Stimulated activated CD4-positive, alpha-beta T cell treated with anti-CD3 and anti-CD28 coated beads, Interleukin-15, amount 100 ng/mL, for 24 hours (primary cell): Measurements from ENCODE around the gene RIGI.
"Not testable (repeated sequence)": the region's sequence is repeated elsewhere in the genome, so short reads cannot be mapped to it uniquely, and the experiment has no call there.

Experiments used
- DNase-seq: peaks from one replicate; pipeline ENCODE4 v3.0.0-alpha.2; 2020

The RIGI gene

DNA sequence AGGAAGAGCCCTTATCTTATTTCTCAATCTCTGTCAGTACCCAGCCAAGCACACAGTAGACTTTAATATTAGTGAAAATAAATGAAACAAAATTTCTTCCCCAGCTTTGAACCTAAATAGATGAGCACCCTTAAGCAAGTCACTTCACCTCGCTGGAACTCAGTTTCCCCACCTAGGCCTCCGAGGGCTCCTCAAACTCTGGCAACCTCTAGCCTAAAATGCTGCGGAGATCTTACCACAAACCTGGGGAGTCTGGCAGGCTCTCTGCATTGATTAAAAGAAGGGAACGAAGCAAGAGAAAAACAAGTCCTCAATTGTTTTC, 326 bp downstream of the RIGI start:
- DNase-seq = no peak

DNA sequence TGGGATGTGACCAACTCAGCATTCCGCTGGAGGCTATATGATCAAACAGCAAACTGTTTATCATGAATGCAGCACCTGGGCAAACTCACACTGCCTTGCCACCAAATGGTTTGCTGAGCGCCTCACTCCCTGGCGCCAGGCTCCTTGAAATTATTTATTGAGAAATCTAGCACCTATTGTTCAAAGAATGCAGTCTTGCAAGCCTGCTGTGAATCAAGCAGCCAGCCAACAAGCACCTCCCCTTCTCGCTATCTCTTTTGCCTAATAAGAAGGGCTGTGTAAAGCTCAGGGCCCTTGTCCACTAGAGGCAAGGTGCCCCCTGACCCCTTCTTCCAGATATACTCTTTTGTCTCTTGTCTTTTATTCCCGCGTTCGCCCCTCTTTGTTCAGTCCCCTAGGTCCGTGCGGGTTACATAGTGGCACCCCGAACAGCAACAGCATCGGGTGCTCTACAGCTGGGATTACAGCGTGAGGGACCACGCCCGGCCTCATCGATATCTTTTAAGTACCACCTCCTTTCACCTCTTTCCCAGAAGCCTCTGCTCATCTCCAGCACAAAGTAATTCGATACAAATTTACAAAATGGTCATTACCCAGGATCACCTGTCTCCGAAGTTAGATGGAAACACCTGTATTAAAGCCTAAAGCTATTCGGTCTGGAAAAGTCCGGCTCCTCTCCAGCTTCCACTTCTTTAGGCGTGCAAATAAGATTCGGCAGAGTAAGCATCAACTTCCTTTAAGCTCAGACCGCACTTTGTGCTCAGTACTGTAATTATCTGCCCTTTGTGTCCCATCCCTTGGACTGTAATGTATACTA, 896 bp downstream of the RIGI start:
- peak; percentile 30 for DNase-seq

DNA sequence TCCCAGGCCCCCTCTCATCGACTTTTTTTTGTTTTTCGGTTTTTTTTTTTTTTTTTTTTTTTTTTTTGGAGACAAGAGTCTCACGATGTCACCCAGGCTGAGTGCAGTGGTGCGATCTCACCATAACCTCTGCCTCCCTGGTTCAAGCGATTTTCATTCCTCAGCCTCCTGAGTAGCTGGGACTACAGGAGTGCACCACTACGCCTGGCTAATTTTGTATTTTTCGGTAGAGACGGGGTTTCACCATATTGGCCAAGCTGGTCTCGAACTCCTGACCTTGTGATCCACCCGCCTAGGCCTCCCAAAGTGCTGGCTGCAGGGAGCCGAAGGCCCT, 1.5 kb downstream of the RIGI start:
- not testable (repeated sequence) for DNase-seq

DNA sequence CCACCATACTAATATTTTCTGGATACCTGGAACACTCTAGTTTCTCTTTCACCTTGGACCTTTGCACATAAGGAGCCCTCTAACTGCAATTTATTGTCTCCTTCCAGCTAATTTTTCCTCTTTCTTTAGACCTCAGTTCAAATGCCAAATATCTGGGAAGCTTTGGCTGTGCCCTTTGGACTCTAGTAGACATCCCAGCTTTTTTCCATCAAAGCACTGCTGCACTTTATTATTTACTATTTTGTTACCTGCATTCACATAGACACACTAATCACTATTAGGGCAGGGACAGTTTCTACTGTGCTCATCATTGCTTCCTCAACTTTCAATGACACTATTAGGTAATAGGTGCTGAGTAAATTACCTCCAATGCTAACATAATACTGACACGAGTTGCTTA, 2.1 kb downstream of the RIGI start:
- no peak for DNase-seq

DNA sequence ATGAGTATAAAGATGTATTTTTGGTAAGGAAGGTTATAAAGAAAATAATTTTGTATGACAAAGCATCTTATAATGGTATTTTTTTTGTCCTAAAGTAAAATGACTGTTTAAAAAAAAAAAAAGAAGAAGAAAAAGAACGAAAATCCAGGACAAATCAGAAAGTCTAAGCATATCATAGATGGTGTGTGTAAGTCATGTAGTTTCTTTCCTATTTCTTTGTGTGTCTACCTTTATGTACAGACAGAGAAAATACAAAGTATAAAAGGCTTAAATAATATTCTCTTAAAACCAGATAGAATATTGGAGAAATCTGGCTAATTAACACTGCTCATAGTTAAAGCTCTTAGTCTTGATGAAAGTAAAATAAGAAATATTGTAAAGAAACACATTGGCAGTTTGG, 7.7 kb downstream of the RIGI start:
- DNase-seq = no peak

DNA sequence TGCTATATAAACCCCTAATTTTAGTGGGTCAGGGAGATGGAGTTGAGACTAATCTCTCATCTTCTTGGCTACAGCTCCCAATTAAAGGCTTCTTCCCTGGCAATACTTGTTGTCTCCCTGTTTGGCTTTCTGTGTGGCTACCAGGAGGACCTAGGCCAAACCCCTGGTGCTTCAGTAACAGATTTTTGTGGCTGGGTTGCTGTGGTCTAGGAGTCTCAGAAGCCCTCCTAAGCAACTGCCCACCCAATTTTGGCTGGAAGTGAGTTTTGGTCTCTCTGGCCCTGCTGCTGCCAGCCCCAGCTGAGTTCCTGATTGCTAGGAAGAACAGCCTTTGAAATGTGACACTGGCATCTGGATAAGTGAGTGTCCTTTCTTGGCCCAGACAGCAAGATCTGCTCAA, 9.8 kb downstream of the RIGI start:
- DNase-seq = no peak

DNA sequence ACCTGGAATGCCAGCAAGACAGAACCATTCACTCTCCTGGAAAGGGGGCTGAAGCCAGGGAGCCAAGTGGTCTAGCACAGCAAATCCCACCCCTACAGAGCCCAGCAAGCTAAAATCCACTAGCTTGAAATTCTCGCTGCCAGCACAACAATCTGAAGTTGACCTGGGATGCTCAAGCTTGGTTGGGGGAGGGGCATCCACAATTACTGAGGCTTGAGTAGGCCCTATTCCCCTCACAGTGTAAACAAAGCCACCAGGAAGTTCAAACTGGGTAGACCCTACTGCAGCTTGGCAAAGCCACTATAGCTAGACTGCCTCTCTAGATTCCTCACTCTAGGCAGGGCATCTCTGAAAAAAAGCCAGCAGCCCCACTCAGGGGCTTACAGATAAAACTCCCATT, 17.3 kb downstream of the RIGI start:
- DNase-seq = no peak

DNA sequence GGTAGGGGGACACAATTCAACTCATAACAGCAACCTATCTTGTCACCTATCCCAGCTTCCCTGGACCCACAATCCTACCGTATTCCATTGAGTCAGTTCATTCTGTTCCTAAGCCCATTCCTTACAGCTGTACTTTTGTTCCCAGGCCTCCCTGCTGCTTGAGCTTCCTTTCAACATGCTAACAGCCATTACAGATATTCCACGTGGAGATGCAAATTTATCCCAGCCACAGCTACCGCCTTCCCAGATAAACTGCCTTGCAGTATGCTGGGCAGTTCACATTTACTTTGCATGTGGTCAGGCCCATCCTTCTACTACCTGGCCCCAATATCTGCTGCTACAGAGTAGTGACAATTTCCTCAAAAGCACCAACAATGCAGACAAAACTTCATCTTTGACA, 23.0 kb downstream of the RIGI start:
- no peak for DNase-seq

DNA sequence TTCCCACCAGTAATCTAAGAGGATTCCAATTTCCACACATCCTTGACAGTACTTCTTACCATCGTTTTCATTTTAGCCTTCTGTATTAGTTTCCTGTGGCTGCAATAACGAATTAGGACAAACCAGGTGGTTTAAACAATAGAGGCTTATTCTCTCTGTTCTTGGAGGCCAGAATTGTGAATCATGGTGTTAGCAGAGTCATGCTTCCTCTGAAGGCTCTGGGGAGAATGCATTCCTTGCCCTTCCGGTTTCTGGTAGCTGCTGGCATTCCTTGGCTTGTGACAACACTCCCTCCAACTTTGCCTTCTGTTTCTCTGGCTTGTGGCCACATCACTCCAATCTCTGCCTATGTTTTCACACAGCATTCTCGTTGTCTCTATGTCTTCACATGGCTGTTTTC, 23.5 kb downstream of the RIGI start:
- DNase-seq = no peak

DNA sequence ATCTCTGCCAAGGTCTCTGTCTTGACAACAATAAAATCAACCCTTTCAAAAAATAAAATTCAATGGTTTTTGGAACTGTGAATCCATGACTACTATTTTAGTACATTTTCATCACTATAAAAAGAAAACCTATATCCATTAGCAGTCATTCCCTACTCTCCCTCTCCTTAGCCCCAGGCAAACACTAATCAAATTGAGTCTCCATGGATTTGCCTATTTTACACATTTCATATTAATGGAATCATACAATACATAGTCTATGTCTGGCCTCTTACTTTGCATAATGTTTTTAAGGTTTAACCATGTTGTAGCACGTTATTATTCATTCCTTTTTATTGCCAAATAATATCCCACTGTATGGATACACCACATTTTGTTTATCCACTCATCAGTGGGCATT, 24.1 kb downstream of the RIGI start:
- DNase-seq = no peak

DNA sequence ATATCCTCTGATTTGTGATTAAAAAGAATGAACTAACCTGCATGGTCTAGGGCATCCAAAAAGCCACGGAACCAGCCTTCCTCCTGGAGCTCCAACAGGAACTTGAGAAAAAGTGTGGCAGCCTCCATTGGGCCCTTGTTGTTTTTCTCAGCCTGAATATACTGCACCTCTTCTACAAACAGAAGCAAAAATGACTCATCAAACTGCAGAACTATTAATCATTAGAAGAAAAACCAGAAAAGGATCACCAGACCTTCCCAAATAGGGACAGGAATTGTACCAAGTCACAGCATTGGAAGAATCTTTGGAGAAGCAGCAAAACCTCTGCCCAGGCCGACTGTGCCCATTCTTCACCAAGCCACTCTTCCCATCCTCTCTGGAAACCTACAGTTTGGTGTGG, 25.2 kb downstream of the RIGI start:
- DNase-seq = no peak

DNA sequence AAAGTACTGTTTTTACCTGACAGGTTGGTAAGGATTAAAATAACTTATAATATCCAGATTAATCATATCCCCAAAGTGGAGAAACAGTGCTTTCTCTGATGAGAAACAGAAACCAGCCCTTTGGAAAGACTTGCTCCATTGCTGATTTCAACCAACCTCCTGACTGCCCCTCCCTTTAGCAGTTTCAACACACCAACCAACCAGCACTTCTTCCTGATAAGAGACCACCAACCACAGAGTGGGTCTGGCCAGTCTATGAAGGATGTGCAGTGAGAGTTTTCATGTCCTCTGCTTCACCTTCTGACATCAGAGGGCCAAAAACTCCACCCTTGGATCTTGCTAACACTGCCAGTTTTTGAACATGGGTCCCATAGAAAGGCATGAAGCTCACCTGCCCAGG, 28.1 kb downstream of the RIGI start:
- DNase-seq = no peak

DNA sequence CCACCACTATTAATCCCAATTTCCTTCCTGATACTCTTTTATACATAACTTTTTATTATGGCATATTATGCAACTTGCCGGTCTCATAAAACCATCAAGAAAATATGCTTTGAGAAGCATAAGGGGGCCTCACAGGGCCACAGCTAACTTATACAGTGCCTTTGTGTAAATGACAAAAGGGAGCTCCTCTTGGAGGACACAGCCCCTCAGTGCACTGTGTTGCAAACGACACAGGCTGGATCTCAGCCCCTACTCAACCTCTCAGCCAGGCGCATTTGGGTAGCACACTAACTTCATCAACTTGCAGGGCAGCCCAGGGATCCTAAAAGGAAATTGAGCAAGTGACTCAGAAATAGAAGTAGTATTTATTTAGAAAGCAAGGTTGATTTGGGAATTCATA, 35.4 kb downstream of the RIGI start:
- no peak for DNase-seq

DNA sequence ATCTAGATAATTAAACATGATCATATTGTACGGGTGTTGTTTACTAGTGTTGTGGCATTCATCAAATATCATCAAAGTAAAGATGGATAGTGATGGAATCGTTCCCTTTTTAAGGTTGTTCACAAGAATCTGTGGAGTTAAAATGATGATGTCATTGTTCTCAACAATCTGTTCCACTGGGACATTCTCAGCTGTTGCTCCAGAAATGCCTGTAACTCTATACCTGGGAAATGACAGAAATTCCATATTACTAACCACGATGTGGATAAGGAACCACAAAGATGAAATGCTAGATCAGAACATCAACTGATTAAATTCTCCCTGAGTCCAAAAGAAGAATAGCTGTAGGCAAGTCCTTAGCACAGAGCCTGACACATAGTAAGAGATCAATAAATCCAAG, 38.0 kb downstream of the RIGI start:
- DNase-seq = no peak

DNA sequence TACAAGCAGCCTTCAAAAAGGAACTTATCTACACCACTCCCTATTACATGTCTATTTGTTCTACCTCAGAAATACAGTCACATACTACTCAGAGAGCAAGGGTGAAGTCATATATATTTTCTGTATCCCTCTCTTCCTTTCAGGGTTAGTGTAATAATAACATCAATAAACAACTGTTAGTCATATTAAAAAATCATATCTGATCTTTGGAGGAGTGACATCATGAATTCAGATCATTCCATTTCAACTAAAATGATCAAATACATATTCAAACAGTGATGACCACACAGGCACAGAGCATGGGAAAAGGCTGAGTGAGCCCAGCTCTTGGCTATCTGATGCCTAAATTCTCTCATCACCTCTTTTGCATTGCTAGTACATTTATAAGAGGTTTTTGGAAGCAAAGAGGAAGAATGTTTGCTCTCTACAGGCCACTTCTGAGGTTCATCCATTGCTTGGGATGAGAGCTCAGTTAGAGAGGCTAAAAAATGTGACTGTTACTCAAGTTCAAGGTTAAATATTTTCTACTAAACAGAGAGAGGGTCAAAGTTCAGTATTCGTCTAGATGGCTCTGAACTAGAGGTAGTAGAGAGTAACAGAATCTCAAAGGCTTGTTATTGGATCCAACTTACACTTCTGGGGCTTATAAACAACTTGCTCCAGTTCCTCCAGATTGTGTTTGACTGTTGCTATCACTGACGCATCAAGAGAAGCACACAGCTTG, 39.0 kb downstream of the RIGI start:
- DNase-seq = no peak

DNA sequence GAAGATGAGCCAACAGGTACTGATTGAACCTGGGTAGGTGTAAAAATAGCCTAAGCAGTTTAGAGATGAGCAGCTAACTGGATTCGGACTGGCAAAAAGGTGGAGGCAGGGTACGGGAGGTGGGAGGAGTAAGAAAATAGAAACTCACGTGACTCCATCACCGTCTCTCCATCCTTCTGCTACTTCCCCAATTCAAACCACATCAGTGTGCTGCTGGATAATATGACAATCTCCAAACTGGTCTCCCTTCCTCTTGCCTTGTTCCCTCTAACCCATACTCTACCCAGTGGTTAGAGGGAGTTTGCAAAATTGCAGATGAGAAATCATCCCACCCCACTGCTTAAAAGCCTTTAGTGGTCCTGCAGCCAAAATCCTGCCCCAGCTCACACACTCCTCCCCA, 42.7 kb downstream of the RIGI start:
- DNase-seq = no peak
